Measurements from ENCODE around the gene DIP2C.

GRCh38 chr10:486666-487322, 202.7 kb downstream of the DIP2C start:
- TF ChIP-seq, protein P1, sequence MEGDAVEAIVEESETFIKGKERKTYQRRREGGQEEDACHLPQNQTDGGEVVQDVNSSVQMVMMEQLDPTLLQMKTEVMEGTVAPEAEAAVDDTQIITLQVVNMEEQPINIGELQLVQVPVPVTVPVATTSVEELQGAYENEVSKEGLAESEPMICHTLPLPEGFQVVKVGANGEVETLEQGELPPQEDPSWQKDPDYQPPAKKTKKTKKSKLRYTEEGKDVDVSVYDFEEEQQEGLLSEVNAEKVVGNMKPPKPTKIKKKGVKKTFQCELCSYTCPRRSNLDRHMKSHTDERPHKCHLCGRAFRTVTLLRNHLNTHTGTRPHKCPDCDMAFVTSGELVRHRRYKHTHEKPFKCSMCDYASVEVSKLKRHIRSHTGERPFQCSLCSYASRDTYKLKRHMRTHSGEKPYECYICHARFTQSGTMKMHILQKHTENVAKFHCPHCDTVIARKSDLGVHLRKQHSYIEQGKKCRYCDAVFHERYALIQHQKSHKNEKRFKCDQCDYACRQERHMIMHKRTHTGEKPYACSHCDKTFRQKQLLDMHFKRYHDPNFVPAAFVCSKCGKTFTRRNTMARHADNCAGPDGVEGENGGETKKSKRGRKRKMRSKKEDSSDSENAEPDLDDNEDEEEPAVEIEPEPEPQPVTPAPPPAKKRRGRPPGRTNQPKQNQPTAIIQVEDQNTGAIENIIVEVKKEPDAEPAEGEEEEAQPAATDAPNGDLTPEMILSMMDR (IDR thresholded peaks at IDR 0.05): no peak
- TF ChIP-seq POLR2A (IDR thresholded peaks at IDR 0.05) (no peak), POLR2AphosphoS5 (IDR thresholded peaks at IDR 0.05) (no peak)

Measured in prostate gland (tissue), 2 donors.